Measurements from ENCODE around the gene FBXO39.

DNA sequence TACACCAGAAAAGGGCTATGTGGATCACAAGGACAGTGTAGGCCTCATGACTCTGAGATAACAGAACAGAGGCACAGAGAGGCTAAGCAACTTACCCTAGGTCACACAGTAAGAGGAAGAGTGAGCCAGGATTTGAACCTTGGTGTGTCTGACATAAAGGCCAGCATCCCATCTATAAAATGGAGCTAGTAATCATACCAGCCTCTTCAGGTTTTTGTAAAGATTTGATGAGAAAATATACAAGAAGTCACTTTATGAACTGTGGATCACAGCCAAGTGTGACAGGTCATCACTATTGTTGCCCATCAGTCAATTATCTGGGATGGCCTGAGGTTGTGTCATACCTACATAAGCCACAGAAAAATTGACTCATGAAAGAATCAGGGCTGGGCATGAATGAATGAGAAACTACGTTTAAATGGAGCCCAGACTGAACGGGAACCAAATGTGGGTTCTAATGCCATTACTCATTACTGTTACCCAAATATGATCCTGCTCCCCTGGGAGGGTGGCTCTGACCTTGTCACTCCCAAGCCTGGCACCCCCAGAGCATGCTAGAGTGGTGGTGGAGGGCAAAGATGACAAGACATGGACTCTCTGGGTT, 21.0 kb downstream of the FBXO39 start:
- TF ChIP-seq, protein P1, sequence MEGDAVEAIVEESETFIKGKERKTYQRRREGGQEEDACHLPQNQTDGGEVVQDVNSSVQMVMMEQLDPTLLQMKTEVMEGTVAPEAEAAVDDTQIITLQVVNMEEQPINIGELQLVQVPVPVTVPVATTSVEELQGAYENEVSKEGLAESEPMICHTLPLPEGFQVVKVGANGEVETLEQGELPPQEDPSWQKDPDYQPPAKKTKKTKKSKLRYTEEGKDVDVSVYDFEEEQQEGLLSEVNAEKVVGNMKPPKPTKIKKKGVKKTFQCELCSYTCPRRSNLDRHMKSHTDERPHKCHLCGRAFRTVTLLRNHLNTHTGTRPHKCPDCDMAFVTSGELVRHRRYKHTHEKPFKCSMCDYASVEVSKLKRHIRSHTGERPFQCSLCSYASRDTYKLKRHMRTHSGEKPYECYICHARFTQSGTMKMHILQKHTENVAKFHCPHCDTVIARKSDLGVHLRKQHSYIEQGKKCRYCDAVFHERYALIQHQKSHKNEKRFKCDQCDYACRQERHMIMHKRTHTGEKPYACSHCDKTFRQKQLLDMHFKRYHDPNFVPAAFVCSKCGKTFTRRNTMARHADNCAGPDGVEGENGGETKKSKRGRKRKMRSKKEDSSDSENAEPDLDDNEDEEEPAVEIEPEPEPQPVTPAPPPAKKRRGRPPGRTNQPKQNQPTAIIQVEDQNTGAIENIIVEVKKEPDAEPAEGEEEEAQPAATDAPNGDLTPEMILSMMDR (IDR thresholded peaks at IDR 0.05 in 2 of 3, conservative IDR thresholded peaks at IDR 0.05 in 1 of 3; ENCODE audit: borderline replicate concordance in 1 of 3, insufficient read depth in 1 of 3, low read depth in 2 of 3, low read length in 2 of 3), result no peak
- no peak for TF ChIP-seq POLR2A (IDR thresholded peaks at IDR 0.05; ENCODE audit: borderline replicate concordance, extremely low read depth, insufficient read depth, insufficient read length)
- no peak for TF ChIP-seq YY1 (IDR thresholded peaks at IDR 0.05; ENCODE audit: extremely low read depth, insufficient replicate concordance, low read depth, low read length)
